ENCODE results near the gene BRINP2.

DNA sequence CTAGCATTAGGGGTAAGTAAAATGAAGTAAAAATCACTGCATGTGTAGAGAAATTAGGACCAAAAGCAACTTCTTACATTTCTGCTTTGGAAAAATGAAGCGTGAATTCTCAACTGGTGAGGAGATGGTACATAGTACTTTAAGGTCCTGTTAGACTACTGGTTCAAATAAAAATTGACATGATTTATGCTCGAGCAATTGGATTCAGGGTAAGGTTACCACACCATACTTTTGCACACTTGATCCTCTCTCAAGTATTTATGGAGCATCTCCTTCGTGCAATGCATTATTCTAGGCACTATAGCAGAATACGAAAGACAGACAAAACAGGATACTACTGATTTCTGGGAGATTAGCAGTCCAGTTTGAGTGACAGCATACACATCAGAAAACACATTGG is 66.2 kb downstream of the BRINP2 start:
- TF ChIP-seq FOXJ3 (CRISPR knock-in tag; IDR thresholded peaks at IDR 0.05; ENCODE audit: borderline replicate concordance) = no peak
- TF ChIP-seq CBFB (CRISPR knock-in tag; IDR thresholded peaks at IDR 0.05; ENCODE audit: low read depth) = no peak
- no peak for TF ChIP-seq SMAD3 (CRISPR knock-in tag; IDR thresholded peaks at IDR 0.05; ENCODE audit: borderline replicate concordance)
- TF ChIP-seq GABPB1 (CRISPR knock-in tag; IDR thresholded peaks at IDR 0.05) = no peak
- TF ChIP-seq, protein P1, sequence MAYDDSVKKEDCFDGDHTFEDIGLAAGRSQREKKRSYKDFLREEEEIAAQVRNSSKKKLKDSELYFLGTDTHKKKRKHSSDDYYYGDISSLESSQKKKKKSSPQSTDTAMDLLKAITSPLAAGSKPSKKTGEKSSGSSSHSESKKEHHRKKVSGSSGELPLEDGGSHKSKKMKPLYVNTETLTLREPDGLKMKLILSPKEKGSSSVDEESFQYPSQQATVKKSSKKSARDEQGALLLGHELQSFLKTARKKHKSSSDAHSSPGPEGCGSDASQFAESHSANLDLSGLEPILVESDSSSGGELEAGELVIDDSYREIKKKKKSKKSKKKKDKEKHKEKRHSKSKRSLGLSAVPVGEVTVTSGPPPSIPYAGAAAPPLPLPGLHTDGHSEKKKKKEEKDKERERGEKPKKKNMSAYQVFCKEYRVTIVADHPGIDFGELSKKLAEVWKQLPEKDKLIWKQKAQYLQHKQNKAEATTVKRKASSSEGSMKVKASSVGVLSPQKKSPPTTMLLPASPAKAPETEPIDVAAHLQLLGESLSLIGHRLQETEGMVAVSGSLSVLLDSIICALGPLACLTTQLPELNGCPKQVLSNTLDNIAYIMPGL (CRISPR knock-in tag; IDR thresholded peaks at IDR 0.05) = no peak
- TF ChIP-seq, protein P2, sequence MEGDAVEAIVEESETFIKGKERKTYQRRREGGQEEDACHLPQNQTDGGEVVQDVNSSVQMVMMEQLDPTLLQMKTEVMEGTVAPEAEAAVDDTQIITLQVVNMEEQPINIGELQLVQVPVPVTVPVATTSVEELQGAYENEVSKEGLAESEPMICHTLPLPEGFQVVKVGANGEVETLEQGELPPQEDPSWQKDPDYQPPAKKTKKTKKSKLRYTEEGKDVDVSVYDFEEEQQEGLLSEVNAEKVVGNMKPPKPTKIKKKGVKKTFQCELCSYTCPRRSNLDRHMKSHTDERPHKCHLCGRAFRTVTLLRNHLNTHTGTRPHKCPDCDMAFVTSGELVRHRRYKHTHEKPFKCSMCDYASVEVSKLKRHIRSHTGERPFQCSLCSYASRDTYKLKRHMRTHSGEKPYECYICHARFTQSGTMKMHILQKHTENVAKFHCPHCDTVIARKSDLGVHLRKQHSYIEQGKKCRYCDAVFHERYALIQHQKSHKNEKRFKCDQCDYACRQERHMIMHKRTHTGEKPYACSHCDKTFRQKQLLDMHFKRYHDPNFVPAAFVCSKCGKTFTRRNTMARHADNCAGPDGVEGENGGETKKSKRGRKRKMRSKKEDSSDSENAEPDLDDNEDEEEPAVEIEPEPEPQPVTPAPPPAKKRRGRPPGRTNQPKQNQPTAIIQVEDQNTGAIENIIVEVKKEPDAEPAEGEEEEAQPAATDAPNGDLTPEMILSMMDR (IDR thresholded peaks at IDR 0.05) = no peak
- no peak for TF ChIP-seq ZMAT4 (CRISPR knock-in tag; IDR thresholded peaks at IDR 0.05)
- no peak for TF ChIP-seq ZNF232 (CRISPR knock-in tag; IDR thresholded peaks at IDR 0.05)
- TF ChIP-seq, protein P3, sequence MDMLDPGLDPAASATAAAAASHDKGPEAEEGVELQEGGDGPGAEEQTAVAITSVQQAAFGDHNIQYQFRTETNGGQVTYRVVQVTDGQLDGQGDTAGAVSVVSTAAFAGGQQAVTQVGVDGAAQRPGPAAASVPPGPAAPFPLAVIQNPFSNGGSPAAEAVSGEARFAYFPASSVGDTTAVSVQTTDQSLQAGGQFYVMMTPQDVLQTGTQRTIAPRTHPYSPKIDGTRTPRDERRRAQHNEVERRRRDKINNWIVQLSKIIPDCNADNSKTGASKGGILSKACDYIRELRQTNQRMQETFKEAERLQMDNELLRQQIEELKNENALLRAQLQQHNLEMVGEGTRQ (CRISPR knock-in tag; IDR thresholded peaks at IDR 0.05) = no peak
